K562 (cell line): ENCODE results near the gene GPR153. TPM values are rescaled to one million over a fixed set of nuclear protein-coding genes. Genes with fewer than 3 reads are reported as not detected.

ENCODE experiments used
- ATAC-seq: fragments of 200-7000 bp; cut with Tn5 transposase; 3 replicates; pipeline ENCODE4 v1.9.1; 2020; ENCODE audit warnings: moderate library complexity
- BruUV-seq: library from RNA; stranded (reverse); fragments of 400-500 nt; replicated peaks from 2 replicates; lab custom pipeline; 2021; lab: Mats Ljungman, UMichigan
- CTCF ChIA-PET: fragments of 300-600 bp; formaldehyde crosslinking; extraction: SDS; loops from one replicate; lab custom pipeline; 2021; ENCODE audit warnings: low intra/inter-chr PET ratio; lab: Yijun Ruan, JAX
- POLR2A ChIA-PET: fragments of 300-600, 350-650 bp; sonication (Branson Sonifier 250); formaldehyde crosslinking; extraction: SDS; loops from one replicate; lab custom pipeline; 2021; ENCODE audit warnings: antibody characterized with exemption, inconsistent platforms; lab: Yijun Ruan, JAX
- DNase-seq, 4 experiments: peaks; one replicate each; pipeline versions ENCODE4 v3.0.0 to v3.0.0-alpha.2; 2011 to 2018; ENCODE audit warnings: low spot score in 3 of 4, mixed read lengths in 3 of 4; ENCODE audit errors: extremely low read depth in 1 of 4
- FAIRE-seq: peaks from 2 replicates; lab custom pipeline; 2011; peaks lifted over from hg19 to GRCh38; lab: Jason Lieb, UNC
- H2AFZ ChIP-seq: 2 replicates; pipeline ENCODE4 v1.6.0; 2011; ENCODE audit warnings: low read depth, low read length, control low read depth, inconsistent platforms
- H3K27ac ChIP-seq: fragments of 200-600 bp; 3 replicates; pipeline ENCODE4 v1.8.0; 2011; ENCODE audit warnings: low read depth, mild to moderate bottlenecking, control low read depth, inconsistent platforms, low read length, moderate library complexity, mixed read lengths; ENCODE audit errors: extremely low read depth
- H3K27me3 ChIP-seq, 2 experiments: fragments of 300-600 bp in 1 of 2; 2 replicates in 1 of 2; 3 replicates in 1 of 2; pipeline versions ENCODE4 v1.6.0 to v1.8.0; 2011; ENCODE audit warnings: inconsistent platforms in 2 of 2, low read length in 2 of 2, mild to moderate bottlenecking in 1 of 2, mixed read lengths in 1 of 2, moderate library complexity in 1 of 2; ENCODE audit not compliant: control insufficient read depth in 2 of 2, insufficient read depth in 2 of 2
- H3K36me3 ChIP-seq: fragments of 300-600 bp; 3 replicates; pipeline ENCODE4 v1.8.0; 2011; ENCODE audit warnings: mild to moderate bottlenecking, low read length, inconsistent platforms; ENCODE audit not compliant: control insufficient read depth, insufficient read depth
- H3K4me1 ChIP-seq, 2 experiments: fragments of 200-600 bp in 1 of 2; replicated peaks in 1 of 2; 2 replicates in 1 of 2; 3 replicates in 1 of 2; pipeline versions ENCODE4 v1.5.1 to v1.8.0; 2011; ENCODE audit warnings: inconsistent platforms in 2 of 2, low read length in 2 of 2, mild to moderate bottlenecking in 1 of 2, mixed read lengths in 1 of 2, moderate library complexity in 1 of 2; ENCODE audit not compliant: control insufficient read depth in 2 of 2, insufficient read depth in 2 of 2
- H3K4me2 ChIP-seq: 2 replicates; pipeline ENCODE4 v1.6.1; 2011; ENCODE audit warnings: low read length, control low read depth, inconsistent platforms, mixed read lengths; ENCODE audit not compliant: insufficient read depth
- H3K4me3 ChIP-seq: fragments of 200-600 bp; sonication (generic), shearing (Covaris generic); 2 replicates; pipeline ENCODE4 v1.5.1; 2016; ENCODE audit warnings: control low read depth, inconsistent platforms
- H3K79me2 ChIP-seq: fragments of 200-600 bp; 3 replicates; pipeline ENCODE4 v1.8.0; 2011; ENCODE audit warnings: low read length, inconsistent platforms; ENCODE audit not compliant: control insufficient read depth, insufficient read depth
- H3K9ac ChIP-seq, 2 experiments: 2 replicates each; pipeline versions ENCODE4 v1.6.0 to v1.6.1; 2011; ENCODE audit warnings: low read depth in 2 of 2, low read length in 2 of 2, control low read depth in 1 of 2, inconsistent platforms in 1 of 2, mild to moderate bottlenecking in 1 of 2, mixed read lengths in 1 of 2; ENCODE audit not compliant: insufficient read depth in 1 of 2
- H3K9me1 ChIP-seq: one replicate; pipeline ENCODE4 v1.6.0; 2011; ENCODE audit warnings: inconsistent platforms, mild to moderate bottlenecking, low read length, moderate library complexity; ENCODE audit not compliant: control insufficient read depth, insufficient read depth
- H3K9me3 ChIP-seq: replicated peaks from 2 replicates; pipeline ENCODE4 v1.5.1; 2011; ENCODE audit warnings: low read depth, low read length, inconsistent platforms; ENCODE audit not compliant: control insufficient read depth, insufficient read depth
- H4K20me1 ChIP-seq: replicated peaks from 2 replicates; pipeline ENCODE4 v1.6.1; 2011; ENCODE audit warnings: low read length, inconsistent platforms, mixed read lengths; ENCODE audit not compliant: control insufficient read depth, insufficient read depth
- CEBPB ChIP-seq: fragments of 450-650 bp; IDR thresholded peaks from 2 replicates; pipeline ENCODE4 v1.6.1; 2016; ENCODE audit warnings: missing genetic modification characterization, missing compliant biosample characterization
- CHD1 ChIP-seq: fragments of 200-600 bp; sonication (generic); IDR thresholded peaks from one replicate; pipeline ENCODE4 v1.6.1; 2012; ENCODE audit warnings: mild to moderate bottlenecking, moderate library complexity, low read length, inconsistent platforms
- DMBX1 ChIP-seq: fragments of 250-450 bp; sonication (Bioruptor Pico); IDR thresholded peaks from 2 replicates; pipeline ENCODE4 v1.8.0; 2022; ENCODE audit warnings: inconsistent platforms, mild to moderate bottlenecking, moderate library complexity, borderline replicate concordance
- NONO ChIP-seq, 2 experiments: fragments of 200-400 bp in 1 of 2; fragments of 450-650 bp in 1 of 2; formaldehyde crosslinking in 1 of 2; IDR thresholded peaks; 2 replicates each; pipeline ENCODE4 v1.6.1; 2017; ENCODE audit warnings: low read depth in 2 of 2, mild to moderate bottlenecking in 2 of 2, moderate library complexity in 2 of 2, low read length in 1 of 2
- POLR2G ChIP-seq: fragments of 200-400 bp; formaldehyde crosslinking; IDR thresholded peaks from 2 replicates; pipeline ENCODE4 v1.6.1; 2017; ENCODE audit warnings: low read depth, mild to moderate bottlenecking, antibody characterized with exemption, low read length, moderate library complexity
- RBFOX2 ChIP-seq: fragments of 200-400 bp; formaldehyde crosslinking; IDR thresholded peaks from 2 replicates; pipeline ENCODE4 v1.6.1; 2017; ENCODE audit warnings: low read depth, mild to moderate bottlenecking, low read length, moderate library complexity
- THRAP3 ChIP-seq: fragments of 450-650 bp; IDR thresholded peaks from 2 replicates; pipeline ENCODE4 v1.6.1; 2016; ENCODE audit warnings: mild to moderate bottlenecking, inconsistent platforms, borderline replicate concordance
- ZC3H8 ChIP-seq: fragments of 450-650 bp; IDR thresholded peaks from 2 replicates; pipeline ENCODE4 v1.6.1; 2017
- ZFP30 ChIP-seq: fragments of 250-450 bp; sonication (Bioruptor Pico); IDR thresholded peaks from 2 replicates; pipeline ENCODE4 v1.8.0; 2022; ENCODE audit warnings: moderate library complexity, mild to moderate bottlenecking, inconsistent platforms, borderline replicate concordance
- ZNF436 ChIP-seq: fragments of 250-450, 450-650 bp; sonication (Bioruptor Pico); formaldehyde crosslinking; IDR thresholded peaks from 2 replicates; pipeline ENCODE4 v1.7.0; 2020; ENCODE audit warnings: mild to moderate bottlenecking
- ZNF740 ChIP-seq, 3 experiments: fragments of 200-800 bp in 1 of 3; sonication (Bioruptor generic) in 1 of 3; sonication (generic) in 1 of 3; formaldehyde crosslinking in 1 of 3; IDR thresholded peaks; 2 replicates each; pipeline versions ENCODE4 v1.6.1 to v1.8.0; 2016 to 2022; ENCODE audit warnings: mild to moderate bottlenecking in 2 of 3, missing compliant biosample characterization in 2 of 3, missing genetic modification characterization in 2 of 3, missing genetic modification reagents in 1 of 3
- WGBS: fragments of 100-300 bp; shearing (Covaris generic); methylation state at CpG from one replicate; pipeline ENCODE4 v1.1.6; 2016; ENCODE audit warnings: low coverage, mixed read lengths; ENCODE audit not compliant: insufficient coverage; ENCODE audit errors: missing lambda C conversion rate; 5-methylcytosine and 5-hydroxymethylcytosine counted together
- in situ Hi-C: fragments of 300-500 bp; cut with MboI; formaldehyde crosslinking; loops from 4 replicates; pipeline ENCODE4 v1.15.0; 2018; ENCODE audit warnings: inconsistent platforms, mixed read lengths
- intact Hi-C: fragments of 100-400 bp; cut with micrococcal nuclease; formaldehyde crosslinking; loops from 2 replicates; pipeline ENCODE4 v1.14.2; 2022
- polyA plus RNA-seq, 8 experiments: library from polyadenylated mRNA; depleted of rRNA in 4 of 8; stranded (reverse) in 5 of 8; unstranded in 3 of 8; fragments of >200 nt; fragmentation: Nextera tagmentation in 2 of 8; fragmentation: Illumina TruSeq in 1 of 8; extraction: Ambion mirVana in 2 of 8; extraction: Trizol in 1 of 8; gene quantifications; 2 replicates each; pipeline versions ENCODE4 v1.2.1 to v1.2.3, GENCODE V29; 2011 to 2014; ENCODE audit warnings: inconsistent platforms in 1 of 8, missing spikeins in 1 of 8
- total RNA-seq, 7 experiments: library from RNA; depleted of rRNA in 6 of 7; stranded (reverse); fragments of >200 nt in 6 of 7; fragmentation: Illumina TruSeq in 2 of 7; extraction: Trizol in 2 of 7; gene quantifications; 2 replicates each; pipeline versions ENCODE4 v1.2.1 to v1.2.3, GENCODE V29; 2011 to 2021; ENCODE audit warnings: low replicate concordance in 1 of 7

The GPR153 gene
- total and polyA plus RNA-seq, 9 of the 15 experiments (the other 6 are each of a cell fraction or from before 2014, with no cell fraction given) = 0.01 to 1.5 (median 0.51) TPM

- TF ChIP-seq NONO (IDR thresholded peaks at IDR 0.05; ENCODE audit: low read depth in 2 of 2, low read length in 1 of 2) (0 out of 4 replicates have a peak, but pooled peaks of 1 of the 2 experiments have one; percentile 13), ZNF740 (CRISPR knock-in tag; IDR thresholded peaks at IDR 0.05) (0 out of 2 replicates have a peak, but pooled peaks have one; percentile 7), ZNF740 (tag; IDR thresholded peaks at IDR 0.05) (no peak), POLR2G (no peak), DMBX1 (CRISPR knock-in tag) (no peak), CEBPB (tag) (0 out of 2 replicates have a peak, but pooled peaks have one; percentile 8), ZNF436 (CRISPR knock-in tag) (no peak), ZC3H8 (0 out of 2 replicates have a peak, but pooled peaks have one; percentile 12), RBFOX2 (peak; percentile 52), ZFP30 (CRISPR knock-in tag) (no peak), THRAP3 (no peak), CHD1 (peak; percentile 80)
- ATAC-seq (no peak), DNase-seq (no peak), FAIRE-seq (no peak)
- no peaks in the 10 kb centered on the region for H3K27me3 ChIP-seq
- WGBS = 10% methylated on average over 6 of the region's 6 CpGs
- H3K79me2 ChIP-seq = peaks cover 75% of the 10 kb centered on the region
- H3K9ac ChIP-seq = peak overlapping the region; percentile 52 to 99; a peak in 3 of 4 replicates
- no TSS peak for BruUV-seq
- peaks cover 5% of the 10 kb centered on the region; the same call in 1 of the 2 replicates for H4K20me1 ChIP-seq
- POLR2A ChIA-PET = interaction anchor here (0.6 to 1.9 kb wide), 7 partner anchors 8 to 918 kb away, joined by 3 to 7 read pairs (median 5); no protein-coding TSS in a partner anchor
- no peak overlapping the region for H2AFZ ChIP-seq
- H3K4me3 ChIP-seq = peak overlapping the region; percentile 99
- CTCF ChIA-PET = interaction anchor here (0.8 kb wide), 1 partner anchor 62 kb away, joined by 3 read pairs; no protein-coding TSS in a partner anchor
- intact Hi-C loops = loop anchor here (2.0 kb wide), 1 partner anchor 37 kb away; the partner anchor contains the start of gene ICMT
- H3K9me1 ChIP-seq = no peaks in the 10 kb centered on the region
- peaks cover 63% of the 10 kb centered on the region for H3K36me3 ChIP-seq
- H3K4me2 ChIP-seq = peak overlapping the region; percentile 90
- in situ Hi-C loops = no loop called here
- H3K4me1 ChIP-seq = peaks cover 14% of the 10 kb centered on the region in 2 experiments; a peak in 4 of 5 replicates
- peak overlapping the region; percentile 96 for H3K27ac ChIP-seq
- no peaks in the 10 kb centered on the region for H3K9me3 ChIP-seq
These were observed 63.0 kb downstream of the GPR153 start for GRCh38 chr1:6197746-6198427.

Other genes with a start within 250 kb of the GPR153 start
Only the 7 nearest of the 11 such genes appear.
- 0.18 and 0.49 TPM in 2 replicates for gene CHD5, start 80.8 kb downstream of the GPR153 start, total RNA-seq (2014; rRNA removed)
- gene CHD5, start 80.8 kb downstream of the GPR153 start, total RNA-seq (2014; rRNA removed; fragmentation: Illumina TruSeq; extraction: Trizol) = 0.04 and 0.06 TPM in 2 replicates
- gene CHD5, start 80.8 kb downstream of the GPR153 start, total RNA-seq (2015; rRNA removed; fragmentation: Illumina TruSeq; extraction: Trizol) = 0.04 and 0.07 TPM in 2 replicates
- 0.09 and 0.16 TPM in 2 replicates for gene CHD5, start 80.8 kb downstream of the GPR153 start, total RNA-seq (2021)
- 0.11 and 0.16 TPM in 2 replicates for gene CHD5, start 80.8 kb downstream of the GPR153 start, polyA plus RNA-seq (2011; rRNA removed)
- gene CHD5, start 80.8 kb downstream of the GPR153 start, polyA plus RNA-seq (2014; fragmentation: Illumina TruSeq; extraction: Trizol) = 0.03 and 0.39 TPM in 2 replicates
- not detected for gene CHD5, start 80.8 kb downstream of the GPR153 start, polyA plus RNA-seq (2014; fragmentation: Nextera tagmentation; extraction: Ambion mirVana)
- gene CHD5, start 80.8 kb downstream of the GPR153 start, polyA plus RNA-seq (2014; rRNA removed) = 0.51 and 0.52 TPM in 2 replicates
- gene RPL22, start 61.5 kb downstream of the GPR153 start, total RNA-seq (2014; rRNA removed) = 344 and 467 TPM in 2 replicates
- 1,165 and 1,306 TPM in 2 replicates for gene RPL22, start 61.5 kb downstream of the GPR153 start, total RNA-seq (2014; rRNA removed; fragmentation: Illumina TruSeq; extraction: Trizol)
- gene RPL22, start 61.5 kb downstream of the GPR153 start, total RNA-seq (2015; rRNA removed; fragmentation: Illumina TruSeq; extraction: Trizol) = 548 and 579 TPM in 2 replicates
- 578 and 629 TPM in 2 replicates for gene RPL22, start 61.5 kb downstream of the GPR153 start, total RNA-seq (2021)
- 446 and 607 TPM in 2 replicates for gene RPL22, start 61.5 kb downstream of the GPR153 start, polyA plus RNA-seq (2011; rRNA removed)
- 658 and 673 TPM in 2 replicates for gene RPL22, start 61.5 kb downstream of the GPR153 start, polyA plus RNA-seq (2014; fragmentation: Illumina TruSeq; extraction: Trizol)
- 100 to 1,000 TPM; 581 to 618 TPM for gene RPL22, start 61.5 kb downstream of the GPR153 start, polyA plus RNA-seq (2014; fragmentation: Nextera tagmentation; extraction: Ambion mirVana)
- 542 and 593 TPM in 2 replicates for gene RPL22, start 61.5 kb downstream of the GPR153 start, polyA plus RNA-seq (2014; rRNA removed)
- gene RNF207, start 55.0 kb downstream of the GPR153 start, total RNA-seq (2014; rRNA removed) = 16.8 and 17.8 TPM in 2 replicates
- gene RNF207, start 55.0 kb downstream of the GPR153 start, total RNA-seq (2014; rRNA removed; fragmentation: Illumina TruSeq; extraction: Trizol) = 5.3 and 7.0 TPM in 2 replicates
- gene RNF207, start 55.0 kb downstream of the GPR153 start, total RNA-seq (2015; rRNA removed; fragmentation: Illumina TruSeq; extraction: Trizol) = 10.9 and 12.9 TPM in 2 replicates
- gene RNF207, start 55.0 kb downstream of the GPR153 start, total RNA-seq (2021) = 21.7 and 26.6 TPM in 2 replicates
- gene RNF207, start 55.0 kb downstream of the GPR153 start, polyA plus RNA-seq (2011; rRNA removed) = 10.8 and 17.6 TPM in 2 replicates
- gene RNF207, start 55.0 kb downstream of the GPR153 start, polyA plus RNA-seq (2014; fragmentation: Illumina TruSeq; extraction: Trizol) = 13.4 and 14.7 TPM in 2 replicates
- 1 to 10 TPM; 2.7 to 4.3 TPM for gene RNF207, start 55.0 kb downstream of the GPR153 start, polyA plus RNA-seq (2014; fragmentation: Nextera tagmentation; extraction: Ambion mirVana)
- 30.6 and 37.1 TPM in 2 replicates for gene RNF207, start 55.0 kb downstream of the GPR153 start, polyA plus RNA-seq (2014; rRNA removed)
- 58.3 and 62.9 TPM in 2 replicates for gene ICMT, start 25.1 kb downstream of the GPR153 start, total RNA-seq (2014; rRNA removed)
- gene ICMT, start 25.1 kb downstream of the GPR153 start, total RNA-seq (2014; rRNA removed; fragmentation: Illumina TruSeq; extraction: Trizol) = 56.6 and 58.2 TPM in 2 replicates
- gene ICMT, start 25.1 kb downstream of the GPR153 start, total RNA-seq (2015; rRNA removed; fragmentation: Illumina TruSeq; extraction: Trizol) = 63.3 and 67.4 TPM in 2 replicates
- gene ICMT, start 25.1 kb downstream of the GPR153 start, total RNA-seq (2021) = 63.7 and 74.3 TPM in 2 replicates
- gene ICMT, start 25.1 kb downstream of the GPR153 start, polyA plus RNA-seq (2011; rRNA removed) = 36.2 and 49.5 TPM in 2 replicates
- gene ICMT, start 25.1 kb downstream of the GPR153 start, polyA plus RNA-seq (2014; fragmentation: Illumina TruSeq; extraction: Trizol) = 48.5 and 57.1 TPM in 2 replicates
- gene ICMT, start 25.1 kb downstream of the GPR153 start, polyA plus RNA-seq (2014; fragmentation: Nextera tagmentation; extraction: Ambion mirVana) = 1 to 10 TPM; 4.3 to 6.3 TPM
- gene ICMT, start 25.1 kb downstream of the GPR153 start, polyA plus RNA-seq (2014; rRNA removed) = 41.5 and 50.0 TPM in 2 replicates
- gene HES3, start 16.9 kb downstream of the GPR153 start, total RNA-seq (2014; rRNA removed) = not detected in 2 replicates
- gene HES3, start 16.9 kb downstream of the GPR153 start, total RNA-seq (2014; rRNA removed; fragmentation: Illumina TruSeq; extraction: Trizol) = not detected in 2 replicates
- gene HES3, start 16.9 kb downstream of the GPR153 start, total RNA-seq (2015; rRNA removed; fragmentation: Illumina TruSeq; extraction: Trizol) = not detected in 2 replicates
- 0.27 TPM in 1 of 2 replicates, not detected in the other for gene HES3, start 16.9 kb downstream of the GPR153 start, total RNA-seq (2021)
- not detected in 2 replicates for gene HES3, start 16.9 kb downstream of the GPR153 start, polyA plus RNA-seq (2011; rRNA removed)
- gene HES3, start 16.9 kb downstream of the GPR153 start, polyA plus RNA-seq (2014; fragmentation: Illumina TruSeq; extraction: Trizol) = not detected in 2 replicates
- gene HES3, start 16.9 kb downstream of the GPR153 start, polyA plus RNA-seq (2014; fragmentation: Nextera tagmentation; extraction: Ambion mirVana) = not detected
- not detected in 2 replicates for gene HES3, start 16.9 kb downstream of the GPR153 start, polyA plus RNA-seq (2014; rRNA removed)
- 53.3 and 72.0 TPM in 2 replicates for gene ACOT7, start 132.7 kb upstream of the GPR153 start, total RNA-seq (2014; rRNA removed)
- gene ACOT7, start 132.7 kb upstream of the GPR153 start, total RNA-seq (2014; rRNA removed; fragmentation: Illumina TruSeq; extraction: Trizol) = 8.7 and 11.6 TPM in 2 replicates
- gene ACOT7, start 132.7 kb upstream of the GPR153 start, total RNA-seq (2015; rRNA removed; fragmentation: Illumina TruSeq; extraction: Trizol) = 27.1 and 28.4 TPM in 2 replicates
- 92.6 and 95.5 TPM in 2 replicates for gene ACOT7, start 132.7 kb upstream of the GPR153 start, total RNA-seq (2021)
- 37.2 and 76.6 TPM in 2 replicates for gene ACOT7, start 132.7 kb upstream of the GPR153 start, polyA plus RNA-seq (2011; rRNA removed)
- 50.7 and 89.2 TPM in 2 replicates for gene ACOT7, start 132.7 kb upstream of the GPR153 start, polyA plus RNA-seq (2014; fragmentation: Illumina TruSeq; extraction: Trizol)
- 10 to 100 TPM in 1 of 2 experiments, 1 to 10 TPM in 1; 7.0 to 10.0 TPM for gene ACOT7, start 132.7 kb upstream of the GPR153 start, polyA plus RNA-seq (2014; fragmentation: Nextera tagmentation; extraction: Ambion mirVana)
- 57.2 and 63.1 TPM in 2 replicates for gene ACOT7, start 132.7 kb upstream of the GPR153 start, polyA plus RNA-seq (2014; rRNA removed)
- 0.04 and 0.05 TPM in 2 replicates for gene HES2, start 158.8 kb upstream of the GPR153 start, total RNA-seq (2014; rRNA removed)
- gene HES2, start 158.8 kb upstream of the GPR153 start, total RNA-seq (2014; rRNA removed; fragmentation: Illumina TruSeq; extraction: Trizol) = 0.07 TPM in 1 of 2 replicates, not detected in the other
- not detected in 2 replicates for gene HES2, start 158.8 kb upstream of the GPR153 start, total RNA-seq (2015; rRNA removed; fragmentation: Illumina TruSeq; extraction: Trizol)
- 0.18 TPM in 1 of 2 replicates, not detected in the other for gene HES2, start 158.8 kb upstream of the GPR153 start, total RNA-seq (2021)
- gene HES2, start 158.8 kb upstream of the GPR153 start, polyA plus RNA-seq (2011; rRNA removed) = 0.08 and 0.15 TPM in 2 replicates
- 0.06 TPM in 2 replicates for gene HES2, start 158.8 kb upstream of the GPR153 start, polyA plus RNA-seq (2014; fragmentation: Illumina TruSeq; extraction: Trizol)
- gene HES2, start 158.8 kb upstream of the GPR153 start, polyA plus RNA-seq (2014; fragmentation: Nextera tagmentation; extraction: Ambion mirVana) = not detected
- gene HES2, start 158.8 kb upstream of the GPR153 start, polyA plus RNA-seq (2014; rRNA removed) = not detected in 2 replicates